Mesothelial cell of epicardium (in vitro differentiated cells): ENCODE data around the gene TMC4. TPM values are rescaled to one million over a fixed set of nuclear protein-coding genes. Genes with fewer than 3 reads are reported as not detected.
A peak's percentile ranks its signal among the peaks of the same experiment; 100 is the strongest.

ENCODE experiments used
- DNase-seq, 2 experiments: peaks; one replicate each; pipeline ENCODE4 v3.0.0; 2021; ENCODE audit warnings: low spot score in 2 of 2; ENCODE audit not compliant: unreplicated experiment in 2 of 2
- H3K27ac Mint-ChIP-seq: 2 replicates; pipeline ENCODE4 v1.8.0; 2021; ENCODE audit warnings: mixed read lengths
- H3K27me3 Mint-ChIP-seq: 2 replicates; pipeline ENCODE4 v1.8.0; 2021; ENCODE audit warnings: low read depth, mixed read lengths
- H3K36me3 Mint-ChIP-seq: 2 replicates; pipeline ENCODE4 v1.8.0; 2021; ENCODE audit warnings: mixed read lengths
- H3K4me1 Mint-ChIP-seq: 2 replicates; pipeline ENCODE4 v1.8.0; 2021; ENCODE audit warnings: mixed read lengths
- H3K4me3 Mint-ChIP-seq: 2 replicates; pipeline ENCODE4 v1.8.0; 2021; ENCODE audit warnings: mild to moderate bottlenecking, moderate library complexity, mixed read lengths
- H3K9me3 Mint-ChIP-seq: 2 replicates; pipeline ENCODE4 v1.8.0; 2021; ENCODE audit warnings: mixed read lengths
- total RNA-seq: library from RNA; stranded (reverse); gene quantifications from 3 replicates; pipeline ENCODE4 v1.2.1, GENCODE V29; 2021
- TF ChIP-seq, protein P1 (sequence below): fragments of 200-600 bp; sonication (generic); IDR thresholded peaks from one replicate; pipeline ENCODE4 v1.5.0; 2021; ENCODE audit warnings: antibody characterized with exemption; ENCODE audit not compliant: unreplicated experiment

Gene TMC4
- total RNA-seq, 1 donor from 2014 or later = 57.6 TPM

DNA sequence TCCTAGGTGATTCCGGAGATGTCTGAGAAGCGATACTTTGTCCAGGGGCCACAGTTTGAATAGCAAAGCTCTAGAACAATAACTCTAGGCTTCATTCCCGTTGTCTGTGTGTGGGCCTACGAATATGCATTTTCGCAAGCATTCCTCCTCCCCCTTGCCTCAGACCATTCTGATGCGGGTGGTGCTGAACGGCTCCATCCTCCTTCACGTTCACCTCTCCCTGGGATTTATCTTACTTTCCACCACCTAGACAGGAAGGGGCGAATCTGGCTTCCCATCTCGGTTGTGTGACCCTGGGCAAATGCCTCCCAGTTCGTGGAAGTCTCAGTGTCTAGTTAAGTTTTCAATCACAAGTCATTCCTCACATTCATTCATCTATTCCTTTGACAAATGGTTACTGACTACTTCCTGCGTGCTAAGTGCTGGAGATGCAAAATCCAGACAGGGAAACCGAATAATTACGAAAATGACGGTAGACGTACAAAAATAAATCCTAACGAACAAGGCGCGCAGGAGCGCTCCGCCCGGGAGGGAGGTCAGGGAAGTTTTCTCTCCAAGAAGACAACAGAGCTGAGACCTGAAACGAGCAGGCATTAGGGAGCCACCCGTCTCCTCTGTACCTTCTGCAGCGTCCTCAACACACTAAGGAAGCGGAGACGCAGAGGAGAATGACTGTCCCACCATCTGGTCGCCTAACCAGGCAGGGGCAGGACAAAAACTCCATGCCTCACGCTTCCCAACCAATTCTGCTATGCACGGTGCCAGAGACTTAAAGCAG lies 36.7 kb downstream of the TMC4 start:
- DNase-seq = no peak
- Mint-ChIP-seq H3K27me3 (peaks cover 8% of the 10 kb centered on the region), H3K4me3 (peak overlapping the region; percentile 90)

GRCh38 chr19:54133957-54134590 lies 38.9 kb downstream of the TMC4 start:
- no peak for DNase-seq

More for the DNA sequence above, 36.7 kb downstream of the TMC4 start:
- peaks cover 6% of the 10 kb centered on the region for H3K36me3 Mint-ChIP-seq
- peaks cover 23% of the 10 kb centered on the region for H3K4me1 Mint-ChIP-seq
- peak overlapping the region; percentile 97 for H3K27ac Mint-ChIP-seq
- no peaks in the 10 kb centered on the region for H3K9me3 Mint-ChIP-seq
- TF ChIP-seq, protein P1, sequence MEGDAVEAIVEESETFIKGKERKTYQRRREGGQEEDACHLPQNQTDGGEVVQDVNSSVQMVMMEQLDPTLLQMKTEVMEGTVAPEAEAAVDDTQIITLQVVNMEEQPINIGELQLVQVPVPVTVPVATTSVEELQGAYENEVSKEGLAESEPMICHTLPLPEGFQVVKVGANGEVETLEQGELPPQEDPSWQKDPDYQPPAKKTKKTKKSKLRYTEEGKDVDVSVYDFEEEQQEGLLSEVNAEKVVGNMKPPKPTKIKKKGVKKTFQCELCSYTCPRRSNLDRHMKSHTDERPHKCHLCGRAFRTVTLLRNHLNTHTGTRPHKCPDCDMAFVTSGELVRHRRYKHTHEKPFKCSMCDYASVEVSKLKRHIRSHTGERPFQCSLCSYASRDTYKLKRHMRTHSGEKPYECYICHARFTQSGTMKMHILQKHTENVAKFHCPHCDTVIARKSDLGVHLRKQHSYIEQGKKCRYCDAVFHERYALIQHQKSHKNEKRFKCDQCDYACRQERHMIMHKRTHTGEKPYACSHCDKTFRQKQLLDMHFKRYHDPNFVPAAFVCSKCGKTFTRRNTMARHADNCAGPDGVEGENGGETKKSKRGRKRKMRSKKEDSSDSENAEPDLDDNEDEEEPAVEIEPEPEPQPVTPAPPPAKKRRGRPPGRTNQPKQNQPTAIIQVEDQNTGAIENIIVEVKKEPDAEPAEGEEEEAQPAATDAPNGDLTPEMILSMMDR = no peak

DNA sequence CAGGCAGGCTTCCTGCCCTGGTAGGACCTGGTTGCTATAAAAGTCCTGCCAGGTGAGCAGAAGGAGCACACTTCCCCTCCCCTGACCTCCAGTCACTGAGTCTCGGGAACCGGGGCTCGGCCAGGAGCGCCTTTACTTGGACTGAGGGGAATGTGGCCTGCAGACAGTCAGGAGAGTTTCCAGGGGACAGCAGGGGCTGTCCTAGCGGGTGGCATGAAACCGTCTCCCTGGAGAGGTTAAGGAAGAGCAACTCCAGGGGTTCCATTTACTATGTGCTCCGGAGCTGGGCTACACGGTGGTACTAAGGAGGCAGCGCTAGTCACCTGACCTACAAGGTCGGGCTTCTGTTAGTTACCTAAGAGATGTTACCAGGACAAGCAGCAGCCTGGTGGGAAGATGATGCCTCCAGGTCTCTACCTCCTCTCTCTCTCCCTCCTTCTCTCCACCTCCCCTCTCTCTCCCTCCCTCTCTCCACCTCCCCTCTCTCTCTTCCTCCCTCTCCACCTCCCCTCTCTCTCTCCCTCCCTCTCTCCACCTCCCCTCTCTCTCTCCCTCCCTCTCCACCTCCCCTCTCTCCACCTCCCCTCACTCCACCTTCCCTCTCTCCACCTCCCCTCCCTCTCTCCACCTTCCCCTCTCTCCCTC lies 39.5 kb downstream of the TMC4 start:
- peaks cover 8% of the 10 kb centered on the region for H3K27me3 Mint-ChIP-seq
- no peaks in the 10 kb centered on the region for H3K9me3 Mint-ChIP-seq
- peaks cover 11% of the 10 kb centered on the region for H3K36me3 Mint-ChIP-seq
- peak in 1 of 2 experiments; percentile 49 for DNase-seq
- H3K4me3 Mint-ChIP-seq = no peak overlapping the region
- H3K4me1 Mint-ChIP-seq = peaks cover 9% of the 10 kb centered on the region
- no peak overlapping the region for H3K27ac Mint-ChIP-seq
- TF ChIP-seq, protein P1 = no peak

More at GRCh38 chr19:54133957-54134590, 38.9 kb downstream of the TMC4 start:
- no peaks in the 10 kb centered on the region for H3K9me3 Mint-ChIP-seq
- H3K4me3 Mint-ChIP-seq = no peak overlapping the region
- TF ChIP-seq, protein P1 = no peak
- peaks cover 15% of the 10 kb centered on the region for H3K4me1 Mint-ChIP-seq
- peaks cover 11% of the 10 kb centered on the region for H3K36me3 Mint-ChIP-seq
- no peak overlapping the region for H3K27ac Mint-ChIP-seq
- H3K27me3 Mint-ChIP-seq = peaks cover 8% of the 10 kb centered on the region

DNA sequence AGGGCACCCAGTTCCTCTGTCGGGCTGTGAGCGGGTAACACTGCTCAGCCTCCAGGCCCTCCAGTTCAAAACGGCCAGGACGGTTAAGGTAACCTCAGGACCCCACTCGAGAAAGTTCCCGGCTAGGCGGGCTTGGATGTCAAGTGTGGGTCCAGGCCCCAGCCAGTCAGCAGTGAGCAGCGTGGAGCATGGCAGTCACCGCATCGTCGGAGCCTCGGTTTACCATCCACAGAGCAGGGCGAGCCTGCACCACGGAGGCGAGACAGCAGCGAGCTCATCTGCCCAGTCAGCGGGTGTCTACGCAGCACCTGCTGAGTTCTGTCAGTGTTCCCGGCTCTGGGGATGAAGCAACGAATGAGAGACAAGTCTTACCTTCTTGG lies 43.4 kb downstream of the TMC4 start:
- peaks cover 5% of the 10 kb centered on the region for H3K27me3 Mint-ChIP-seq
- TF ChIP-seq, protein P1 = no peak
- no peak for DNase-seq
- H3K4me3 Mint-ChIP-seq = no peak overlapping the region
- H3K36me3 Mint-ChIP-seq = peaks cover 24% of the 10 kb centered on the region
- no peaks in the 10 kb centered on the region for H3K4me1 Mint-ChIP-seq
- H3K27ac Mint-ChIP-seq = no peak overlapping the region
- H3K9me3 Mint-ChIP-seq = no peaks in the 10 kb centered on the region

GRCh38 chr19:54128796-54129616 lies 44.0 kb downstream of the TMC4 start:
- no peak for DNase-seq
- Mint-ChIP-seq H3K27ac (no peak overlapping the region), H3K4me1 (no peaks in the 10 kb centered on the region), H3K4me3 (no peak overlapping the region), H3K27me3 (no peaks in the 10 kb centered on the region), H3K36me3 (peaks cover 24% of the 10 kb centered on the region), H3K9me3 (no peaks in the 10 kb centered on the region)
- TF ChIP-seq, protein P1 = no peak
